Liver (tissue), 3 donors: ENCODE measurements around the gene CDH13.

Experiments
- FOXA1 ChIP-seq: IDR thresholded peaks from 2 replicates; pipeline ENCODE4 v1.6.1; 2016; ENCODE audit warnings: antibody characterized with exemption
- GABPA ChIP-seq, 2 donors: IDR thresholded peaks in 1 of 2; conservative IDR thresholded peaks in 1 of 2; 2 replicates each; pipeline ENCODE4 v1.6.1; 2016; ENCODE audit warnings: antibody characterized with exemption in 2 of 2, mild to moderate bottlenecking in 1 of 2, moderate library complexity in 1 of 2
- HNF4A ChIP-seq, 2 donors: conservative IDR thresholded peaks; 2 replicates each; pipeline ENCODE4 v1.6.1; 2016; ENCODE audit warnings: antibody characterized with exemption in 2 of 2, mild to moderate bottlenecking in 2 of 2
- HNF4G ChIP-seq: IDR thresholded peaks from 2 replicates; pipeline ENCODE4 v1.6.1; 2016; ENCODE audit warnings: antibody characterized with exemption
- JUND ChIP-seq, 2 donors: IDR thresholded peaks; 2 replicates each; pipeline ENCODE4 v1.6.1; 2016; ENCODE audit warnings: antibody characterized with exemption in 2 of 2
- RAD21 ChIP-seq, 2 donors: IDR thresholded peaks; 2 replicates each; pipeline ENCODE4 v1.6.1; 2016; ENCODE audit warnings: antibody characterized with exemption in 2 of 2, mild to moderate bottlenecking in 2 of 2
- SP1 ChIP-seq: IDR thresholded peaks from 2 replicates; pipeline ENCODE4 v1.6.1; 2018; ENCODE audit warnings: antibody characterized with exemption, mild to moderate bottlenecking
- TAF1 ChIP-seq: conservative IDR thresholded peaks from 2 replicates; pipeline ENCODE4 v1.6.1; 2016; ENCODE audit warnings: antibody characterized with exemption, mild to moderate bottlenecking
- YY1 ChIP-seq: IDR thresholded peaks from 2 replicates; pipeline ENCODE4 v1.6.1; 2016; ENCODE audit warnings: antibody characterized with exemption, mild to moderate bottlenecking
- TF ChIP-seq, protein P1 (sequence below): fragments of 150-350 bp; IDR thresholded peaks from 2 replicates; pipeline ENCODE4 v1.5.1; 2017; ENCODE audit warnings: improper control_type of control experiment, low read depth, low read length; ENCODE audit not compliant: missing input control
- TF ChIP-seq, protein P2 (sequence below): IDR thresholded peaks from 2 replicates; pipeline ENCODE4 v1.6.1; 2016; ENCODE audit warnings: antibody characterized with exemption, mild to moderate bottlenecking
- TF ChIP-seq, protein P3 (sequence below): IDR thresholded peaks from 2 replicates; pipeline ENCODE4 v1.6.1; 2016; ENCODE audit warnings: antibody characterized with exemption
- TF ChIP-seq, protein P4 (sequence below): IDR thresholded peaks from 2 replicates; pipeline ENCODE4 v1.6.1; 2016; ENCODE audit warnings: antibody characterized with exemption
- TF ChIP-seq, protein P5 (sequence below): IDR thresholded peaks from 2 replicates; pipeline ENCODE4 v1.6.1; 2016; ENCODE audit warnings: antibody characterized with exemption
- donor health status: healthy.
- donor health status: healthy.

DNA sequence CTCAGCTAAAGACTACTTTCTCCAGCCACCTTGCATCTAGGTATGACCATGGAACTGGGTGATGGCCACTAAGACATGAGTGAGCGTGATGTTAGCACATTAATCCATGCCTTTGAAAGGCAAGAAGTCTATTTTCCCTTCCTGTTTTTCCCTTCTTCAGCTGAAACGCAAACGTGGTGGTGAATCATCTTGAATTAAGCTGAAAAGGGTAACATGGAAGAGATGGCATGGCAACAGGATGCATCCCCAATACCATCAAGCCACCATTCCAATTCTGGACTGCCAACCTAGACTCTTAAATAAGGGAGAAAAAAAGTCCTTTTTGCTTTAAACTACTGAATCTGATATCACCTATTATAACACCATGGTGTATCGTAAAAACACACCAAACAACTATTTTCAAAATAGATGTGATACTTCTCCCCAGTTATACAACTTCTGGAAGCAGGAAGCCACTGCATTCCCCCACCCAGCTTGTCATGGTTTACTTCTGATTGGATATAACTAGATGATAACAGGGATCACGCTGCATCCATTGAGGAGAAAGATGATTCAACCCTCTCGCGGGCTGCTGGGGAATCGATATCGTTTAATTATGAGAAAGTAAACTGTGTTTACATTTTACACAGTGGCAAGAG is 368.6 kb downstream of the CDH13 start:
- TF ChIP-seq TAF1 (no peak), HNF4G (no peak), GABPA (IDR thresholded peaks at IDR 0.05 in 1 of 2, conservative IDR thresholded peaks at IDR 0.05 in 1 of 2) (no peak), RAD21 (IDR thresholded peaks at IDR 0.05) (no peak), FOXA1 (no peak), YY1 (no peak), HNF4A (conservative IDR thresholded peaks at IDR 0.05) (no peak), JUND (IDR thresholded peaks at IDR 0.05) (no peak), SP1 (no peak)
- TF ChIP-seq, protein P1, sequence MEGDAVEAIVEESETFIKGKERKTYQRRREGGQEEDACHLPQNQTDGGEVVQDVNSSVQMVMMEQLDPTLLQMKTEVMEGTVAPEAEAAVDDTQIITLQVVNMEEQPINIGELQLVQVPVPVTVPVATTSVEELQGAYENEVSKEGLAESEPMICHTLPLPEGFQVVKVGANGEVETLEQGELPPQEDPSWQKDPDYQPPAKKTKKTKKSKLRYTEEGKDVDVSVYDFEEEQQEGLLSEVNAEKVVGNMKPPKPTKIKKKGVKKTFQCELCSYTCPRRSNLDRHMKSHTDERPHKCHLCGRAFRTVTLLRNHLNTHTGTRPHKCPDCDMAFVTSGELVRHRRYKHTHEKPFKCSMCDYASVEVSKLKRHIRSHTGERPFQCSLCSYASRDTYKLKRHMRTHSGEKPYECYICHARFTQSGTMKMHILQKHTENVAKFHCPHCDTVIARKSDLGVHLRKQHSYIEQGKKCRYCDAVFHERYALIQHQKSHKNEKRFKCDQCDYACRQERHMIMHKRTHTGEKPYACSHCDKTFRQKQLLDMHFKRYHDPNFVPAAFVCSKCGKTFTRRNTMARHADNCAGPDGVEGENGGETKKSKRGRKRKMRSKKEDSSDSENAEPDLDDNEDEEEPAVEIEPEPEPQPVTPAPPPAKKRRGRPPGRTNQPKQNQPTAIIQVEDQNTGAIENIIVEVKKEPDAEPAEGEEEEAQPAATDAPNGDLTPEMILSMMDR: no peak
- TF ChIP-seq, protein P2, sequence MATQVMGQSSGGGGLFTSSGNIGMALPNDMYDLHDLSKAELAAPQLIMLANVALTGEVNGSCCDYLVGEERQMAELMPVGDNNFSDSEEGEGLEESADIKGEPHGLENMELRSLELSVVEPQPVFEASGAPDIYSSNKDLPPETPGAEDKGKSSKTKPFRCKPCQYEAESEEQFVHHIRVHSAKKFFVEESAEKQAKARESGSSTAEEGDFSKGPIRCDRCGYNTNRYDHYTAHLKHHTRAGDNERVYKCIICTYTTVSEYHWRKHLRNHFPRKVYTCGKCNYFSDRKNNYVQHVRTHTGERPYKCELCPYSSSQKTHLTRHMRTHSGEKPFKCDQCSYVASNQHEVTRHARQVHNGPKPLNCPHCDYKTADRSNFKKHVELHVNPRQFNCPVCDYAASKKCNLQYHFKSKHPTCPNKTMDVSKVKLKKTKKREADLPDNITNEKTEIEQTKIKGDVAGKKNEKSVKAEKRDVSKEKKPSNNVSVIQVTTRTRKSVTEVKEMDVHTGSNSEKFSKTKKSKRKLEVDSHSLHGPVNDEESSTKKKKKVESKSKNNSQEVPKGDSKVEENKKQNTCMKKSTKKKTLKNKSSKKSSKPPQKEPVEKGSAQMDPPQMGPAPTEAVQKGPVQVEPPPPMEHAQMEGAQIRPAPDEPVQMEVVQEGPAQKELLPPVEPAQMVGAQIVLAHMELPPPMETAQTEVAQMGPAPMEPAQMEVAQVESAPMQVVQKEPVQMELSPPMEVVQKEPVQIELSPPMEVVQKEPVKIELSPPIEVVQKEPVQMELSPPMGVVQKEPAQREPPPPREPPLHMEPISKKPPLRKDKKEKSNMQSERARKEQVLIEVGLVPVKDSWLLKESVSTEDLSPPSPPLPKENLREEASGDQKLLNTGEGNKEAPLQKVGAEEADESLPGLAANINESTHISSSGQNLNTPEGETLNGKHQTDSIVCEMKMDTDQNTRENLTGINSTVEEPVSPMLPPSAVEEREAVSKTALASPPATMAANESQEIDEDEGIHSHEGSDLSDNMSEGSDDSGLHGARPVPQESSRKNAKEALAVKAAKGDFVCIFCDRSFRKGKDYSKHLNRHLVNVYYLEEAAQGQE: no peak
- TF ChIP-seq, protein P3, sequence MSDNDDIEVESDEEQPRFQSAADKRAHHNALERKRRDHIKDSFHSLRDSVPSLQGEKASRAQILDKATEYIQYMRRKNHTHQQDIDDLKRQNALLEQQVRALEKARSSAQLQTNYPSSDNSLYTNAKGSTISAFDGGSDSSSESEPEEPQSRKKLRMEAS: no peak
- TF ChIP-seq, protein P4, sequence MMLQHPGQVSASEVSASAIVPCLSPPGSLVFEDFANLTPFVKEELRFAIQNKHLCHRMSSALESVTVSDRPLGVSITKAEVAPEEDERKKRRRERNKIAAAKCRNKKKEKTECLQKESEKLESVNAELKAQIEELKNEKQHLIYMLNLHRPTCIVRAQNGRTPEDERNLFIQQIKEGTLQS: no peak
- TF ChIP-seq, protein P5, sequence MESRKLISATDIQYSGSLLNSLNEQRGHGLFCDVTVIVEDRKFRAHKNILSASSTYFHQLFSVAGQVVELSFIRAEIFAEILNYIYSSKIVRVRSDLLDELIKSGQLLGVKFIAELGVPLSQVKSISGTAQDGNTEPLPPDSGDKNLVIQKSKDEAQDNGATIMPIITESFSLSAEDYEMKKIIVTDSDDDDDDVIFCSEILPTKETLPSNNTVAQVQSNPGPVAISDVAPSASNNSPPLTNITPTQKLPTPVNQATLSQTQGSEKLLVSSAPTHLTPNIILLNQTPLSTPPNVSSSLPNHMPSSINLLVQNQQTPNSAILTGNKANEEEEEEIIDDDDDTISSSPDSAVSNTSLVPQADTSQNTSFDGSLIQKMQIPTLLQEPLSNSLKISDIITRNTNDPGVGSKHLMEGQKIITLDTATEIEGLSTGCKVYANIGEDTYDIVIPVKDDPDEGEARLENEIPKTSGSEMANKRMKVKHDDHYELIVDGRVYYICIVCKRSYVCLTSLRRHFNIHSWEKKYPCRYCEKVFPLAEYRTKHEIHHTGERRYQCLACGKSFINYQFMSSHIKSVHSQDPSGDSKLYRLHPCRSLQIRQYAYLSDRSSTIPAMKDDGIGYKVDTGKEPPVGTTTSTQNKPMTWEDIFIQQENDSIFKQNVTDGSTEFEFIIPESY: no peak
